COLO829 (cell line): Measurements from ENCODE around the gene NPIPB8.
"Not testable (repeated sequence)": the region's sequence is repeated elsewhere in the genome, so short reads cannot be mapped to it uniquely, and the experiment has no call there.

Experiments used
- DNase-seq: peaks from one replicate; pipeline ENCODE4 v3.0.0; 2012; ENCODE audit warnings: low spot score

The NPIPB8 gene

DNA sequence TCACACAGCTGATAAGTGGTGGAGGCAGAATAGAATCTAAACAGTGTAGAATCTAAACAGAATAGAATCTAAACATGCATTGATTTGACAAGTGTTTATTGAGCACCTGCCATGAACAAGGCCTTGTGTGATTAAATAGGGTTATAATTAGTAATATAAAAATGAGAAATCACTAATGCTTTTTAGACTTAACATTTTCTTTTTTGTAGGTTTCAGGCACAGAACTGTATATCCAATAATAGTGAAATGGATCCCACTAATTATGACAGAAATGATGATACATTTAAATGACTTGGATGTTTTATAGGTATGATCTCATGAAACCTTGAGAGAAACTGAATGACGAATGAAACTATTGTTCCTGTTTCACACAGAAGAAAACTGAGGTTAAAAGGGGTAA lies at the start of gene NPIPB8:
Gene NPIPB8, plus strand, starts transcription at position 301 of the 400 bp plus-strand sequence. CDS start 296 bp downstream, outside the sequence.
- DNase-seq = not testable (repeated sequence)

DNA sequence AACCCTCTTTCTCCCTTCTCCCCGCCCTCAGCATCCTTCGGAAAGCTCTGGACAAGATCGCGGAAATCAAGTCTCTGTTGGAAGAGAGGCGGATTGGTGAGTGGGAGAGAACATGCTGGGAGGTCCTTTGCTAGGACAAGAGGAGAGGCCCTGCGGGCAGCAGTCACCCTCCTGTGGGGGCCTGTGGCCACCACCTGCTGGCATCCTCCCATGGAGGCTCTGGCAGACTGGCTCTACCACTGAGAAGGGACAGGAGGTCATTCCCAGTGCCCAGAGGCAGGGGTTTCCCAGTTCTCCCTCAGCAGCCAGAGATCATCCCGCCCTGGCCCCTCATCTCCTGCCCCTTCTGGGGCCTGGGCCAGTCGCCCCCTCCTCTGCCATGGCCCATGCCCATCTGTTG lies 48.8 kb upstream of the NPIPB8 start:
- no peak for DNase-seq

DNA sequence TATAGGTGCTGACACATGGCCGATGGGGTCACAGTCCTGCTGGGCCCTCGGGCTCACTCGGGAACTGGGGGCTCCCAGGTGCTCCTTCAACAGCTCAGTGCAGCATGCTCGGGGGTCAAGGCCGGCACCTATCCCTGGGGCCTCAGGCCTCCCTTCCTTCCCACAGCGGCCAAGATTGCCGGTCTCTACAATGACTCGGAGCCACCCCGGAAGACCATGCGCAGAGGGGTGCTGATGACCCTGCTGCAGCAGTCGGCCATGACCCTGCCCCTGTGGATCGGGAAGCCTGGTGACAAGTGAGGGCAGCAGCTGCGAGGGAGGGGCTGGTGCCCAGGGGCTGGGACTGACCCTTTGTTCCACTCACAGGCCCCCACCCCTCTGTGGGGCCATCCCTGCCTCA lies 47.9 kb upstream of the NPIPB8 start:
- no peak for DNase-seq

DNA sequence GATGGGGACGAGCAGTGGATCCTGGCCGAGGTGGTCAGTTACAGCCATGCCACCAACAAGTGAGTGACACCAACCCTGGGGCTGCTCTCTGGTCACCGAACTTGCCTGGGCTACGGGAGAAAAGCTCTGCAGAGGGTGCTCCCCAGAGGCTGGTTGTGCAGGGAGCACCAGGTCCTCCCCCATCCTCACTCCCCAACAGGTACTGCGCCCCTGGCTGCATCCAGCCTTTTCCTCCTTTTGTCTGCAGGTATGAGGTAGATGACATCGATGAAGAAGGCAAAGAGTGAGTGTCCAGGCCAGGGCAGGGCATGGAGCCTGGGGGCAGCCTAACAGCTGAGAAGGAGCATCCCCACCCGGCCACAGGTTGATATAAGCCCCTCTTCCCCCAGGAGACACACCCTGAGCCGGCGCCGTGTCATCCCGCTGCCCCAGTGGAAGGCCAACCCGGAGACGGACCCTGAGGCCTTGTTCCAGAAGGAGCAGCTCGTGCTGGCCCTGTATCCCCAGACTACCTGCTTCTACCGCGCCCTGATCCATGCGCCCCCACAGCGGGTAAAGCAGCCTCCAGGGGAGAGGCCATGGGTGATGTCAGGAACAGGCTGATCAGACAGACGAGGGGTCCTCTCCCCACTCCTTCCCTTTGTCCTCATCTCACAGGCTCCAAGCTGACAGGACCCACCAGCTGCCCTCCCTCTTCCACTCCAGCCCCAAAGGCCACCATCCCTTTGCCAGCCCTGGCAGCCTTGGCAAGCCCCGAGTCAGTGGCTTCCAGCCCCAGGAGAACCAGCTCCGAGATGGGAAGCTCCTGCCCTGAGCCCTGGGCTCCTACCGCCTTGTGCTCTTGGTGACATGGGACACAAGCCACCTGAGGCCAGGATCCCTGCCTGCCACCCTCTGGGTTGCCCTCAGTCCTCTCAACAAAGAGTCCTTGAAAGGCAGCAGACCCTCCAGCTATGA lies 47.2 kb upstream of the NPIPB8 start:
- no peak for DNase-seq

DNA sequence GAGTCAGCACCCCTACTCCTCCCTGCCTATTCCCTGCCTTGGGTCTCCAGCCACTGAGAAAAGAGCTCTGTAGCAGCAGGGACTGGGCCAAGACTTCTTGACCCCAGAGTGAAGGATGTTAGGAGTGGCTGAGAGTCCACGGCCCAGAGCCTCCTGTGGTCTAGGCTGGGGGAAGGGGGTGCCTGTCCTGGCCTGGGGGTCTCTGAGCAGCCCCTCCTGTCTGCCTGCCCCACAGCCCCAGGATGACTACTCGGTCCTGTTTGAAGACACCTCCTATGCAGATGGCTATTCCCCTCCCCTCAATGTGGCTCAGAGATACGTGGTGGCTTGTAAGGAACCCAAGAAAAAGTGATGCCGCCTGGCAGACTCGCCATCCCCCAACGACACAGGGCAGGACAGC lies 46.5 kb upstream of the NPIPB8 start:
- DNase-seq = no peak

DNA sequence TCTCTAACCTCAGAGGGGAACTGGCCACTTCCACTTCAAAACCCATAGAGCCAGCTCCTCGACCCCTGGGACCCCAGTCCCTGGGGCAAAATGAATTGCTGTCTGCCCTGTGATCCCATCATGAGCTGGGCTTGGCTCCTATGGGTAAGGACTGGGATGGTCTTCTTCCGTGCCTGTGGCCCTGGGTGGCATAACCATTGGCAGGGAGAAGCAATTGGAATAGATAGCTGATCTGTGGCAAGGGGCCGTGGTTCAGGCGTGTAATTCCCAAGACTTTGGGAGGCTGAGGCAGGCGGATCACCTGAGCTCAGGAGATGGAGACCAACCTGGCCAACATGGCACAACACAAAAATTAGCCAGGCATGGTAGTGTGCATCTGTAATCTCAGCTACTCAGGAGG lies 45.4 kb upstream of the NPIPB8 start:
- no peak for DNase-seq

DNA sequence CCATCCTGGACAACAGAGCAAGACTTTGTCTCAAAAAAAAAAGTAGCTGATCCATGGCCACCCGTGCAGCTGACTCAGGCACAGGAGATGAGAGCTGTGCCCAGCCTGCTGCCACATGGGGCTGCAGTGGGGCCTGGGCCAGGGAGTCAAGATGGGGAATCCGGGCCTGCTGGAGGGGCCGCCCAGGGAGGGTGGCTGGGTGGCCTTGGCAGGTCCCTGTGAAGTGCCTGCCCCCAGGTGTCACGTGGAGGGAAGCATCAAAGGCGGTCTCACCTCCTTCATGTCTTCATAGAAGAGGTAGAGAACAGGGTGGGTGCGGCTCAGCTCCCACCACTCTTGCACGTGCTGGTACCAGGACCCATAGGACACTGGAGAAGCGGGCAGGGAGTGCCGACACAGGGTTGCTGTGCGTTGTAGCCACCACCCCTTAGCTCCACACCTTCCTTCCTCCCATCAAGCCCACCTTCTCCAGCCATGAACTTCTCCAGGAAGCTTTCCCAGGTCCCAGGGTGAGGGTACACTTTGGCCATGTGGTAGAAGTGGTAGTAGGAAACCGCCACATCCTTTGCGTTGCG lies 44.8 kb upstream of the NPIPB8 start:
- no peak for DNase-seq

DNA sequence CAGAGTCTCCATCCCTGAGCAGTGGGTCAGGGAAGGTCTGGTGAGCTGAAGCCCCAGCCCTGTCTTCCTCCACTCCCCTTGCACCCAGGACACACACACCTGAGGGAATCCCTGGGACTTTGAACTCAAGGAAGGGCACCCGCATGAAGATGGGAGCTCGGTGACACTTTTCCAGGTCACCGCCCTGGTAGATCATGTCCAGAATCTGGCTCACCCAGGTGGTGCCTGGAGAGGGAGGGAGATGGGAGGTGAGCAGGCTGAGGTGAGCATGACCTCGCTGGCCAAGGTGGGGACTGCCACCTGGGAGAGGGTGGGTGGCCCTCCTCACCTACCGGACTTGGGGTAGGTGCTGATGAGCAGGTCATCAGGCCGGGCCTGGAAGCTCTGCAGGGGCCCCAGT lies 42.4 kb upstream of the NPIPB8 start:
- DNase-seq = not testable (repeated sequence)

DNA sequence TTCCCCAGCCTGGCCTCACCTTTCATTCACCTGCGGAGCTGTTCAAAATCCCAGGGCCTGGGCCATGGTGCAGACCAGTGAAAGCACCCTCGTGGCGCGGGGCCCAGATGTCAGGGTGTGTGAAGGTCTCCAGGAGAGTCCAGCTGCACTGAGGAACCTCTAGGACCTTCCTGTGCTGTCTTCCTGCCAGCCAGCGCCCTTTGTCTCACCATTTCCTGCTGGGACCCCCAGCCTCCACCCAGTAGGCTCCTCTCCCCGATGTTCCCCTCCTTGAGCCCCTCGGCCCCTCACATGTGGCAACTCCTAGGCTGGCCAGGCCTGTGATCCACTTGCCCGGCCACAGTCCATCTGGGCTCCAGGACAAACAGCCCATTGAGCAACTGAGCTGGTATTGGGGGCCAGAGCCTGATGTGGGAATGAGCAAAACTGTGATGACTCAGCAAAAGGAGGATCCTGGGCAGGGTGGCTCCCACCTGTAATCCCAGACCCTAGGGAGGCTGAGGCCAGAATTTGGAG lies 41.7 kb upstream of the NPIPB8 start:
- DNase-seq = no peak

DNA sequence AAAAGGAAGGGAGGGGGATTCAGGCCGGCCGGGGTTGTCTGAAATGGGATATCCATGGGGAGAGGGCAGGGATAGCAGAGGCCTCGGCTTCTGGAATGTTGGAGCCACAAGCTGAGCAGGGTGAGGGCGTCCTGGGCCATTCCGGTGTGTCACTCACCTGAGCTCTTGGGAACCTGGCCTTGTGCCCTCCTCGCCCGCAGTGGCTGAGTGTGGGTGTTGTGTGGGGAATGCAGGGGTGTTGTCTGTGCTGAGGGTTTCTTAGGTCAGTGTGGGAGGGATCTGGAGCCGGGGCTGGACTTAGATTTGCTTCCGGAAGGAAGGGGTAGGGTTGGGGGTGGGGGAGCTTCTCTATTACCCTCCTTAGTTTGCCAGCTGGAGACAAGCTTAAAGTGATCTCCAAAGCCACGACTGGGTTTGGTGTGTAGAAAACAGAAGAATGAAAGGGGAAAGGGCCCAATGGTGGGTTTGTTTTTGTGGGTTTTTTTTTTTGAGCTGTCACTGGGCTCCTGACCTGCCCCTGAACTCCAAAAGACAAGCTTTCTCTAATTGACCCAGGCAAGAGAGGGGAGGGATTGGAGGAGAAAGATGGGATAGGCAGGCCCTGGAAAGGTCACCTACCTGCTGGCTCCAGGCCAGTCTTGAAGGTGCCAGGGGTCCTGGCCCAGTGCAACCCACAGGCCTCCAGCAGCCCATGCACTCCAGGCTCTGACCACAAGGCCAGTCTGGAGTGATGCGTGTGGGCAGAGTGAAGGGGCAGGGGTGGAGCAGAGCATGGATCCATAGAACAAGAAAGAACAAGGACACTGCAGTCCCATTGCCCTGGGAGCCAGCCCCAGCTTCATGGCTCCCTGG lies 40.8 kb upstream of the NPIPB8 start, which contains the start of gene SULT1A2:
Gene SULT1A2, minus strand, starts transcription at position 211 of the 852 bp plus-strand sequence. CDS start 1,120 bp downstream, outside the sequence.
- no peak for DNase-seq

DNA sequence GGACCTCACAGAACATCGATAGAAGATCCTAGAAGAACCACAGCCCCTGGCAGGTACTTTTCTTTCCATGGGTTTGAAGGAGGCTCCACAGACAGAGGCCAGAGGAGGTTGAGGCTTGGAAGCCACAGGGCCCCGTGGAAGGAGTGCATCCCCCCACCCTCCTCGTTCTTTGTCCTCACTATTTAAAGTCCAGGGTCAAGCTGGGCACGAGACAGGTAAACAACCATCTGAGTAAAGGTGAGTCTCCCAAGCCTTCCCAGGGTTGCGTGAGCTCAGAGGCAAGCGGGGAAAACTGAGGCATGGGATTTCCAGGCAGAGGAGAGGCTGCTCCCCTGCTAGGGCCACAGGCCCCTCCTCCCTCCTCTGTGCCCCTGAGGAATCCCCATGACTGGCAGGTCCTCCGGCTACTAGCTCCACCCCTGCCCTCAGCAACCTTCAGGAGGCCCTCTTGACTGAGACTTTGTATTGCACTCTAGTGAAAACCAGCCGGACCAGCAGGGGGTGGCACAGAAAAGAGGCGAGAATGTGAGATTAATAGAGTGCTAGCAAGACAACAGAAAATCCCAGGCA lies 40.1 kb upstream of the NPIPB8 start:
- no peak for DNase-seq

DNA sequence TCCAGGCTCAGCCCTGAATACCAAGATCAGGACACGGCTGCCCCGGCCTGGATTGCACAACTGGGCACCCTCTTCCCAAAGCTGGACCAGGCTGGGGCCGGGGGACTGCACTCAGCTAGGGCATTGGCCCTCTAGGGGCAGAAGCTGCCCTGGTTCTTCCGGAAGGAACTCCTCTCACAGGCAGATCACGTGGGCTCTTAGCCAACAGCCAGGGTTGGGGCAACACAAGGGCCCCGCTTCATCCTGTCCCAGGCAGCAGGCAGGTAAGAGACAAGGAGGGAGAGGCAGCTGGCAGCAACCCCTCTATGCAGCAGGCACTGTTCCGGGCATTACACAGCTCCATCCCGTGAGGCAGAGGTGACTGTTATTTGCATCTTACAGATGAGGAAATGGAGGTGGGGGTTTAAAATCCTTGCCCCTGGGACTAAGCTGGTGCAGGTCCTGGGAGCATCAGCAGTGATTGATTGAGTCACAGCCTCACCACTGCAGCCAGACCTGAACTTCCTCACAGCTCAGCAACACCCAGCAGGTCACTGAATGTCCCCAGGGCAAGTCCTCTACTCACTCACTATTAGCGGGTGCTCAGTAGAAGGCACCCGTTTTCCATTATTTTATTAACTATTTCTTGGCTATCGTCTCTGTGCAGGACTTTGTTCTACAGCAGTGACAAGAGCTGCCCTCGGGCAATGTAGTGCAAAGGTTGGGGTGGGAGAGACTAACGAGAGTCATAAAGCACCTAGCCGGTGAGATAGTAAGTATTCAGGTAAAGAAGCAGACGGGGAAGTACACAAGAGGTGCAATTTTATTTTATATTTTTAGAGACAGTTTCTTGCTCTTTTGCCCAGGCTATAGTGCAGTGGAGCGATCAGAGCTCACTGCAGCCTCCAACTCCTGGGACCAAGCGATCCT lies 38.2 kb upstream of the NPIPB8 start:
- not testable (repeated sequence) for DNase-seq

DNA sequence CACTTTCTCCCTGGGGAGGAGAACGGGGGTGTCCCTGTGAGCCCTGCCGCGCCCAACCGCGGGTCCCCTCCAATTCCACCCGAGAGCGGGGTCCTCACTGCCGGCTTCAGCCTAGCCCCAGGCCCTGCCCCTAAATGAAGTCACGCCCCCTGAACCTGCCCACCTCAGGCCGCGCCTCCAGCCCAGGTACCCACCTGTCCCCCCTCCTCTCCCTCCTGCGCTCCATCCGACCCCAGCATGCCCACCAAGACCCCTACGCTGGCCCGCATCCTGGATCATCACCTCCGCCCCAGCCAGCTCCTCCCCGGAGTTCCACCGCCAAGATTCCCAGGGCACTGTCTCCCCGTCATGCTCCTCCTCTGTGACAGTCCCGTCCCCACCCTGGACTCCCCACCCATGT lies 36.9 kb upstream of the NPIPB8 start:
- DNase-seq = not testable (repeated sequence)

DNA sequence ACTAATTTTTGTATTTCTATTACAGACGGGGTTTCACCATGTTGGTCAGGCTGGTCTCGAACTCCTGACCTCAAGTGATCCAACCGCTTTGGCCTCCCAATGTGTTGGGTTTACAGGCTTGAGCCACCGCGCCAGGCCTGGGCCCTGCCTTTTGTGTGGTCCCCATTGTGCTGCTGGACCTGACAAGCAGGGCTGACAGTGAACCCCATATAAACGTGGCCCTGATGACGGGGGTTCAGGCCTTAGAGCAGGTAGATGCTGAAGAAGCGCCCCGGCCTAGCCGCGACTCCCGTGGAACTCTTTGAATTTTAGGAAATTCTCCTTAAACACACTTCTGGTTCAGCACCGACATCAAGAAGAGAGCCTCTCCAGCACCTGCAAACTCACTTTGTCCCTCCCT lies 36.3 kb upstream of the NPIPB8 start:
- not testable (repeated sequence) for DNase-seq

DNA sequence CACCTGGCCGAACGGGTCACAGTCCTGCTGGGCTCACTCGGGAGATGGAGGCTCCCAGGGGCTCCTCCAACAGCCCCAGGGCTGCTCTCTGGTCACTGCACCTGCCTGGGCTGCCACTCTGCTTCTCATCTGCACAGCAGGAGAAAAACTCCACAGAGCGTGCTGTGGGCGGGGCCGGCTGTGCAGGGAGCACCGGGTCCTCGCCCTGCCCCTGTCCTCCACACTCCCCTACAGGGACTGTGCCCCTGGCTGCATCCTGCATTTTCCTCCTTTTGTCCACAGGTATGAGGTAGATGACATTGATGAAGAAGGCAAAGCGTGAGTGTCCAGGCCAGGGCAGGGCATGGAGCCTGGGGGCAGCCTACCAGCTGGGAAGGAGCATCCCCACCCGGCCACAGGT lies 35.8 kb upstream of the NPIPB8 start:
- DNase-seq = not testable (repeated sequence)

DNA sequence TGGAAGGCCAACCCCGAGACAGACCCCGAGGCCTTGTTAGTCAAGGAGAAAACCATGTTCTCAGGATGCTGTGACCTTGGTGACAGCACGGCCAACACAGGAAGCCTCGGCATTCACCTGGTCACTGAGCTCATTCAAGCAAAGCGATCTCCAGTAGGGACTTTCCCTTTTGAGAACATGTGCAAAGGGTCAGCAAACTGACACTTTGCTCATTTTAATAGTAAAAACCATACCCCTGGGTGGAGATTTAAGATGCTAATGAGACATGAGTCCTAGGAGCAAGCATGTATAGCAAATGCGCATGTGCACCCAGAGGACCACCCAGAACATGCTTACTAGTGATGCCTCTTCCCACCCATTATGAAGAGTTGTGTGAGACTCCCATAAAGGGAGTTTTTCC lies 35.3 kb upstream of the NPIPB8 start:
- no peak for DNase-seq

DNA sequence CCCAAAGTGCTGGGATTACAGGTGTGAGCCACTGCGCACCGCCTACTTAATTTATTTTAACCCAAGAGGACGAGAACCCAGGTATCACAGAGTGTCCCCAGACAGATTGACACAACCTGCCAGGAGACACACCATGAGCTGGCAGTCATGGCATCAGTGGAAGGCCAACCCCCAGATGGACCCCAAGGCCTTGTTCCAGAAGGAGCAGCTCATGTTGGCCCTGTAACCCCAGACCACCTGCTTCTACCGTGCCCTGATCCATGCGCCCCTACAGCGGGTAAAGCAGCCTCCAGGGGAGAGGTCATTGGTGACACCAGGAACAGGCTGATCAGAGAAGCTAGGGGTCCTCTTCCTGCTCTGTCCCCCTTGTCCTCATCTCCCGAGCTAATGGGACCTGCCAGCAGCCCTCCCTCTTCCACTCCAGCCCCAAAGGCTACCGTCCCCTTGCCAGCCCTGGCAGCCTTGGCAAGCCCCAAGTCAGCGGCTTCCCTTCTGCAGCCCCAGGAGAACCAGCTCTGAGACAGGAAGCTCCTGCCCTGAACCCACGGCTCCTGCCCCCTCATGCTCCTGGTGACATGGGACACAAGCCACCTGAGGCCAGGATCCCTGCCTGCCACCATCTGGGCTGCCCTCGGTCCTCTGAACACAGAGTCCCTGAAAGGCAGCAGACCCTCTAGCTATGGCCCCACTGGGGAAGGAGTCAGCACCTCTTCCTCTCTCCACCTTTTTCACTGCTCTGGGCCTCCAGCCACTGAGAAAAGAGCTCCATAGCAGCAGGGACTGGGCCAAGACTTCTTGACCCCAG lies 34.3 kb upstream of the NPIPB8 start:
- no peak for DNase-seq

DNA sequence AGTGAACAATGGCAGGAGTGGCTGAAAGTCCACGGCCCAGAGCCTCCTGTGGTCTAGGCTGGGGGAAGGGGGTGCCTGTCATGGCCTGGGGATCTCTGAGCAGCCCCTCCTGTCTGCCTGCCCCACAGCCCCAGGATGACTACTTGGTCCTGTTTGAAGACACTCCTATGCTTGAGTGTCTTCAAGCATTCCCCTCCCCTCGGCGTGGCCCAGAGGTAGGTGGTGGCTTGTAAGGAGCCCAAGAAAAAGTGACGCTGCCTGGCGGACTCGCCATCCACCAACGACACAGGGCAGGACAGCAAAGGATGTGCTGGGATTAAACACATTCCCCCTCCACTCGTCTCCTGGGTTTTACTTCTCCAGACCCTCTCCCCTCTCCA lies 33.7 kb upstream of the NPIPB8 start:
- DNase-seq = no peak

DNA sequence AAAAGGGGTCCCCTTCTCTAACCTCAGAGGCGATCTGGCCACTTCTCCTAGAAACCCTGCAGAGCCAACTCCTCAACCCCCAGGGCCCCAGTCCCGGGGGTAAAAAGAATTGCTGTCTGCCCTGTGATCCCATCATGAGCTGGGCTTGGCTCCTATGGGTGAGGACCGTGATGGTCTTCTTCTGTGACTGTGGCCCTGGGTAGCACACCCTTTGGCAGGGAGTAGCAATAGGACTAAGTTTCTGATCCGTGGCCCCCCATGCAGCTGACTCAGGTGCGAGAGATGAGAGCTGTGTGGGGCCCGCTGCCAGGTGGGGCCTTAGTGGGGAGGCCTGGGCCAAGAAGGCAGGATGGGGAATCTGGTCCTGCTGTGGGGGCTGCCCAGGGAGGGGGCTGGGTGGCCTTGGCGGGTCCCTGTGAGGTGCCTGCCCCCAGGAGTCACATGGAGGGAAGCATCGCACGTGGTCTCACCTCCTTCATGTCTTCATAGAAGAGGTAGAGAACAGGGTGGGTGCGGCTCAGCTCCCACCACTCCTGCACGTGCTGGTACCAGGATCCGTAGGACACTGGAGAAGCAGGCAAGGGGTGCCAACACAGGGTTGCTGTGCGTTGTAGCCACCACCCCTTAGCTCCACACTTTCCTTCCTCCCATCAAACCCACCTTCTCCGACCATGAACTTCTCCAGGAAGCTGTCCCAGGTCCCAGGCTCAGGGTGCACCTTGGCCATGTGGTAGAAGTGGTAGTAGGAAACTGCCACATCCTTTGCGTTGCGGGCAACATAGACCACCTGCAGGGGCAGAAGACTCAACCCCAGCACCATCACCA lies 31.4 kb upstream of the NPIPB8 start:
- DNase-seq = no peak
